DND-41 (cell line): ENCODE measurements around the gene KAZN.

Source experiments
- ATAC-seq: fragments of 200-7000 bp; cut with Tn5 transposase; 3 replicates; pipeline ENCODE4 v1.9.1; 2021; ENCODE audit warnings: low read depth; ENCODE audit not compliant: insufficient read depth
- DNase-seq: peaks from one replicate; pipeline ENCODE4 v3.0.0-alpha.2; 2020
- H2AFZ ChIP-seq: 2 replicates; pipeline ENCODE4 v1.6.0; 2012; ENCODE audit warnings: low read depth, low read length
- H3K27ac ChIP-seq: 2 replicates; pipeline ENCODE4 v1.5.1; 2012; ENCODE audit warnings: low read length, inconsistent platforms
- H3K27me3 ChIP-seq: fragments of 200-600 bp; sonication (generic); 2 replicates; pipeline ENCODE4 v1.6.0; 2012; ENCODE audit warnings: low read length, mild to moderate bottlenecking, inconsistent platforms; ENCODE audit not compliant: insufficient read depth, poor library complexity
- H3K36me3 ChIP-seq: 2 replicates; pipeline ENCODE4 v1.5.1; 2012; ENCODE audit warnings: low read length, inconsistent platforms; ENCODE audit not compliant: insufficient read depth
- H3K4me1 ChIP-seq: 2 replicates; pipeline ENCODE4 v1.5.1; 2012; ENCODE audit warnings: mild to moderate bottlenecking, low read length; ENCODE audit not compliant: insufficient read depth
- H3K4me2 ChIP-seq: 2 replicates; pipeline ENCODE4 v1.6.0; 2012; ENCODE audit warnings: mild to moderate bottlenecking, moderate library complexity, low read length, inconsistent platforms; ENCODE audit not compliant: insufficient read depth
- H3K4me3 ChIP-seq, 2 experiments: fragments of 200-600 bp in 1 of 2; shearing (Covaris generic) in 1 of 2; 2 replicates each; pipeline ENCODE4 v1.5.1; 2012 to 2016; ENCODE audit warnings: inconsistent platforms in 2 of 2, low read length in 2 of 2, mild to moderate bottlenecking in 2 of 2, low read depth in 1 of 2, moderate library complexity in 1 of 2
- H3K79me2 ChIP-seq: 2 replicates; pipeline ENCODE4 v1.6.0; 2012; ENCODE audit warnings: low read length, inconsistent platforms; ENCODE audit not compliant: insufficient read depth
- H3K9ac ChIP-seq: 2 replicates; pipeline ENCODE4 v1.6.0; 2012; ENCODE audit warnings: low read depth, mild to moderate bottlenecking, inconsistent platforms, low read length, moderate library complexity
- H3K9me3 ChIP-seq: 2 replicates; pipeline ENCODE4 v1.5.1; 2012; ENCODE audit warnings: low read length, moderate library complexity, mild to moderate bottlenecking, inconsistent platforms; ENCODE audit not compliant: insufficient read depth, severe bottlenecking
- H4K20me1 ChIP-seq: 2 replicates; pipeline ENCODE4 v1.6.0; 2012; ENCODE audit warnings: low read length; ENCODE audit not compliant: insufficient read depth
- EZH2 ChIP-seq: IDR thresholded peaks from 3 replicates; pipeline ENCODE4 v1.6.1; 2012; ENCODE audit warnings: borderline replicate concordance, low read depth, mild to moderate bottlenecking, moderate library complexity, low read length, inconsistent platforms; ENCODE audit not compliant: severe bottlenecking
- TF ChIP-seq, protein P1 (sequence below): IDR thresholded peaks from 2 replicates; pipeline ENCODE4 v1.5.1; 2012; ENCODE audit warnings: borderline replicate concordance, low read length, moderate library complexity, mild to moderate bottlenecking; ENCODE audit not compliant: poor library complexity, severe bottlenecking; ENCODE audit errors: extremely low read depth

The KAZN gene

DNA sequence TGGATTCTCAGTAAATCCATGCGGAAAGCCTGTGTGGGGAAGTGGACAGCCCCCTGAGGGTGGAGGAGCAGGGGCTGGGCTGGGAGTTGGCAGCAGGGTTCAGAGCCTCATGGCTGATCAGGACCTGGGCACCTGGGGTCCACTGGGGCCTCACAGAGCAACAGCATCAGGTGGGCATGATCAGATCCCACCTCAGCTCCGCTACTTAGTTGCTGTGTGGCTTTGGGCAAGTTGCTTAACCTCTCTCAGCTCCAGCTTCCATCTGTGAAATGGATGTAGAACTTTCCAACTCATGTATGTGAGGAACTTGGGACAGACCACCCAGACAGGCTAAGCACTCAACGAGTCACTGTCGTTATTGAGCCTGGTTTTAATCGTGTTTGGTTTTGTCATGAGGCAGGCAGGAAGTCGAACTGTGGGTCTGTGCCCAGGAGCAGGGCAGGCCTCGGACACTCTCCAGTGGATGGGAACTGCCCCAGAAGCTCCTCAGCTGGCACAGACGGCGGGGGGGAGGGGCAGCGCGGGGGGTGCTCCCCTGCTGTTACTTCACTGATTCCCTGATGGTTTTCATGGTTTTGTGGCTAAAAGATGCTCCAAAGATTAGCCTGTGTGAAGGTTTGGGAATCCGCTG lies 399.3 kb downstream of the KAZN start:
- ATAC-seq: no peak

DNA sequence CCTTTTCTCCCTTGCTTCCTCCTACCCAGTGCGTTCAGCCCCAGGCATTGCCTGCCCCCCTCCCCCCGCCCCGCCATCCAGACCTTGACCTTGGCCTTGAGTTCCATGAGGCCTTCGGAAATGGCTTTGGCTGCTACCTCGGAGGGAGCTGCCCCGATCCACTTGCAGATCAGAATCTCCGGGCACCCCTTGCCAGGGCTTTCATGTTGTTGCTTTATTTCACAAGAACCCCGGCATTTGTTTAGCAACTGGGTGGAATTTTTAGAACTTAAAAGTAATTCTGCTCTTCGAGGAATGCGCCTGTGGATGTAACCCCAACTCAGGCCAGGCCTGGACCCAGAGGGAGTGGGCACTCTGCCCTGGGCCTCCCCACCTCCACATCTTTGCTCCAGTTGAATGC lies 401.0 kb downstream of the KAZN start:
- peaks cover 44% of the 10 kb centered on the region for H4K20me1 ChIP-seq
- TF ChIP-seq, protein P1, sequence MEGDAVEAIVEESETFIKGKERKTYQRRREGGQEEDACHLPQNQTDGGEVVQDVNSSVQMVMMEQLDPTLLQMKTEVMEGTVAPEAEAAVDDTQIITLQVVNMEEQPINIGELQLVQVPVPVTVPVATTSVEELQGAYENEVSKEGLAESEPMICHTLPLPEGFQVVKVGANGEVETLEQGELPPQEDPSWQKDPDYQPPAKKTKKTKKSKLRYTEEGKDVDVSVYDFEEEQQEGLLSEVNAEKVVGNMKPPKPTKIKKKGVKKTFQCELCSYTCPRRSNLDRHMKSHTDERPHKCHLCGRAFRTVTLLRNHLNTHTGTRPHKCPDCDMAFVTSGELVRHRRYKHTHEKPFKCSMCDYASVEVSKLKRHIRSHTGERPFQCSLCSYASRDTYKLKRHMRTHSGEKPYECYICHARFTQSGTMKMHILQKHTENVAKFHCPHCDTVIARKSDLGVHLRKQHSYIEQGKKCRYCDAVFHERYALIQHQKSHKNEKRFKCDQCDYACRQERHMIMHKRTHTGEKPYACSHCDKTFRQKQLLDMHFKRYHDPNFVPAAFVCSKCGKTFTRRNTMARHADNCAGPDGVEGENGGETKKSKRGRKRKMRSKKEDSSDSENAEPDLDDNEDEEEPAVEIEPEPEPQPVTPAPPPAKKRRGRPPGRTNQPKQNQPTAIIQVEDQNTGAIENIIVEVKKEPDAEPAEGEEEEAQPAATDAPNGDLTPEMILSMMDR: no peak
- no peak for TF ChIP-seq EZH2

More for the DNA sequence above, 399.3 kb downstream of the KAZN start:
- no peak for TF ChIP-seq EZH2
- TF ChIP-seq, protein P1: no peak
- peaks cover 48% of the 10 kb centered on the region for H4K20me1 ChIP-seq
- peaks cover 4% of the 10 kb centered on the region for H3K79me2 ChIP-seq
- no peaks in the 10 kb centered on the region for H3K9me3 ChIP-seq
- H3K4me3 ChIP-seq: no peak overlapping the region
- H3K4me2 ChIP-seq: no peak overlapping the region
- no peak overlapping the region for H3K9ac ChIP-seq
- no peak overlapping the region for H2AFZ ChIP-seq
- no peaks in the 10 kb centered on the region for H3K4me1 ChIP-seq
- no peak for DNase-seq
- no peaks in the 10 kb centered on the region for H3K27me3 ChIP-seq
- H3K27ac ChIP-seq: no peak overlapping the region
- H3K36me3 ChIP-seq: no peaks in the 10 kb centered on the region

DNA sequence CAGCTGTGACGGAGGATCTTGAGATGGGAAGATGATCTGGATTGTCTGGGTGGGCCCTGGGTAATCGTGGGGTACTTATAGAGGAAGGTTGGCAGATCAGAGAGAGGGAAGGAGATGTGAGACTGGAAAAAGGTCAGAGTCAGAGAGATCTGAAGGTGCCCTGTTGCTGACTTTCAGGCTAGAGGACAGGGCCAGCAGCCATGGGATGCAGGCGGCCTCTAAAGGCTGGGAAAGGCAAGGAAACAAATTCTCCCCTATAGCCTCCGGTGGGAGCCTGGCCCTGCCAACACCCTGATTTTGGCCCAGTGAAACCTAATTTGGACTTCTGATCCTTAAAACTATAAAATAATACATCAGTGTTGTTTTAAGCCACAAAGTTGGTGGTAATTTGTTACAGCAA lies 401.5 kb downstream of the KAZN start:
- ATAC-seq (no peak), DNase-seq (no peak)
- TF ChIP-seq, protein P1: no peak
- no peak for TF ChIP-seq EZH2
- Histone ChIP-seq H3K4me3 (no peak overlapping the region), H2AFZ (no peak overlapping the region), H3K36me3 (no peaks in the 10 kb centered on the region), H3K27me3 (no peaks in the 10 kb centered on the region), H3K27ac (no peak overlapping the region), H3K79me2 (peaks cover 4% of the 10 kb centered on the region), H4K20me1 (peaks cover 39% of the 10 kb centered on the region), H3K4me2 (no peak overlapping the region), H3K9me3 (no peaks in the 10 kb centered on the region), H3K4me1 (no peaks in the 10 kb centered on the region), H3K9ac (no peak overlapping the region)

More for the DNA sequence above, 401.0 kb downstream of the KAZN start:
- peaks cover 4% of the 10 kb centered on the region for H3K79me2 ChIP-seq
- no peak overlapping the region for H2AFZ ChIP-seq
- H3K4me3 ChIP-seq: no peak overlapping the region
- H3K4me2 ChIP-seq: no peak overlapping the region
- H3K27ac ChIP-seq: no peak overlapping the region
- H3K9ac ChIP-seq: no peak overlapping the region
- ATAC-seq: no peak
- no peak for DNase-seq
- no peaks in the 10 kb centered on the region for H3K27me3 ChIP-seq
- no peaks in the 10 kb centered on the region for H3K36me3 ChIP-seq
- no peaks in the 10 kb centered on the region for H3K9me3 ChIP-seq
- no peaks in the 10 kb centered on the region for H3K4me1 ChIP-seq
